Left hindlimb (tissue), 1 donor: ENCODE results near the gene KCNK10.

ENCODE experiments used
- DNase-seq: peaks from one replicate; pipeline ENCODE4 v3.0.0-alpha.2; 2018

The KCNK10 gene

GRCh38 chr14:88168498-88169165 is 154.4 kb downstream of the KCNK10 start:
- no peak for DNase-seq

- no peak for DNase-seq
These were observed 155.0 kb downstream of the KCNK10 start for GRCh38 chr14:88168025-88168424.

- no peak for DNase-seq
These were observed 156.5 kb downstream of the KCNK10 start for GRCh38 chr14:88166616-88167015.

- DNase-seq: no peak
These were observed 158.0 kb downstream of the KCNK10 start for GRCh38 chr14:88164906-88165534.

- no peak for DNase-seq
These were observed 159.3 kb downstream of the KCNK10 start for GRCh38 chr14:88163731-88164255.

- no peak for DNase-seq
These were observed 166.9 kb downstream of the KCNK10 start for GRCh38 chr14:88156127-88156526.

GRCh38 chr14:88154926-88155325 is 168.1 kb downstream of the KCNK10 start:
- DNase-seq: no peak

- DNase-seq: no peak
These were observed 168.7 kb downstream of the KCNK10 start for GRCh38 chr14:88154321-88154720.

GRCh38 chr14:88146881-88147649 is 176.0 kb downstream of the KCNK10 start:
- DNase-seq: no peak

GRCh38 chr14:88143810-88144209 is 179.3 kb downstream of the KCNK10 start:
- no peak for DNase-seq

GRCh38 chr14:88142997-88143396 is 180.1 kb downstream of the KCNK10 start:
- DNase-seq: no peak

GRCh38 chr14:88140874-88141273 is 182.2 kb downstream of the KCNK10 start:
- no peak for DNase-seq

GRCh38 chr14:88137327-88137726 is 185.7 kb downstream of the KCNK10 start:
- no peak for DNase-seq
